Stimulated activated CD8-positive, alpha-beta memory T cell treated with anti-CD3 and anti-CD28 coated beads, Interleukin-12 subunit alpha, Interleukin-12 subunit beta, amount 100 ng/mL, for 24 hours (primary cell): ENCODE measurements around the gene NATD1.
"Not testable (repeated sequence)": the region's sequence is repeated elsewhere in the genome, so short reads cannot be mapped to it uniquely, and the experiment has no call there.

Source experiments
- DNase-seq: peaks from one replicate; pipeline ENCODE4 v3.0.0-alpha.2; 2020; ENCODE audit errors: extremely low read depth

Gene NATD1

GRCh38 chr17:21246698-21247097, 6.5 kb downstream of the NATD1 start:
- no peak for DNase-seq

- no peak for DNase-seq
Observed at GRCh38 chr17:21245639-21246084, 7.5 kb downstream of the NATD1 start.

- no peak for DNase-seq
Observed at GRCh38 chr17:21243516-21244303, 9.5 kb downstream of the NATD1 start.

- DNase-seq = no peak
Observed at GRCh38 chr17:21242780-21243515, 10.3 kb downstream of the NATD1 start.

- no peak for DNase-seq
Observed at GRCh38 chr17:21242026-21242697, 11.0 kb downstream of the NATD1 start.

- DNase-seq = no peak
Observed at GRCh38 chr17:21241564-21241963, 11.6 kb downstream of the NATD1 start.

- no peak for DNase-seq
Observed at GRCh38 chr17:21240369-21241055, 12.7 kb downstream of the NATD1 start.

GRCh38 chr17:21239680-21240368, 13.4 kb downstream of the NATD1 start:
- no peak for DNase-seq

GRCh38 chr17:21235921-21236320, 17.3 kb downstream of the NATD1 start:
- DNase-seq = no peak

- no peak for DNase-seq
Observed at GRCh38 chr17:21233581-21234347, 19.4 kb downstream of the NATD1 start.

- no peak for DNase-seq
Observed at GRCh38 chr17:21232033-21232749, 21.0 kb downstream of the NATD1 start.

GRCh38 chr17:21231533-21231932, 21.7 kb downstream of the NATD1 start:
- no peak for DNase-seq

GRCh38 chr17:21228845-21229244, 24.4 kb downstream of the NATD1 start:
- no peak for DNase-seq

- DNase-seq = no peak
Observed at GRCh38 chr17:21228111-21228510, 25.1 kb downstream of the NATD1 start.

GRCh38 chr17:21227277-21227676, 25.9 kb downstream of the NATD1 start:
- not testable (repeated sequence) for DNase-seq

GRCh38 chr17:21223086-21223485, 30.1 kb downstream of the NATD1 start:
- DNase-seq = no peak

- DNase-seq = no peak
Observed at GRCh38 chr17:21218831-21219380, 34.3 kb downstream of the NATD1 start.

GRCh38 chr17:21218101-21218500, 35.1 kb downstream of the NATD1 start:
- DNase-seq = no peak

- no peak for DNase-seq
Observed at GRCh38 chr17:21217346-21217745, 35.9 kb downstream of the NATD1 start.

GRCh38 chr17:21215935-21216334, 37.3 kb downstream of the NATD1 start:
- DNase-seq = no peak
